GM12801 (cell line): ENCODE data around the gene LNPEP.

Experiments
- TF ChIP-seq, protein P1 (sequence below): IDR thresholded peaks from one replicate; pipeline ENCODE4 v1.5.1; 2011; ENCODE audit warnings: control low read depth; ENCODE audit not compliant: insufficient read length; ENCODE audit errors: extremely low read depth

The LNPEP gene

DNA sequence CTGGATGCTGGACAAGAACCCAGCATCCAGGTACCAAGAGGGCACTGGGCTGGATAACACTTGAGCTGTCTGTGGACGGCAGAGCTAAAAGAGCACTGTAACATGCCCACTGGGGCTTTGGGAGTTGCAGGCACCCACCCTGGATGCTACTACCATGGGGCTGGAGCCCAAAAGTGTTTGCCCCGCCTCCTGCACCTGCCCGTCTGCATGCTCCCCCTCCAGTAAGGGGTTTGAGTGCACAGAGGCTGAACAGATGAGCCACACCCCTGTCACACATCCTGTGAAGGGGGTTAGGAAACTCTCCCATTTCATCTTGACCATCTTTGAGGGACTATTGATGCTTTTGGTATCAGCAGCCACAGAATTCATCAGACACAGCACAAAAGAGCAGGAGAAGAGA, 137.5 kb downstream of the LNPEP start:
- TF ChIP-seq, protein P1, sequence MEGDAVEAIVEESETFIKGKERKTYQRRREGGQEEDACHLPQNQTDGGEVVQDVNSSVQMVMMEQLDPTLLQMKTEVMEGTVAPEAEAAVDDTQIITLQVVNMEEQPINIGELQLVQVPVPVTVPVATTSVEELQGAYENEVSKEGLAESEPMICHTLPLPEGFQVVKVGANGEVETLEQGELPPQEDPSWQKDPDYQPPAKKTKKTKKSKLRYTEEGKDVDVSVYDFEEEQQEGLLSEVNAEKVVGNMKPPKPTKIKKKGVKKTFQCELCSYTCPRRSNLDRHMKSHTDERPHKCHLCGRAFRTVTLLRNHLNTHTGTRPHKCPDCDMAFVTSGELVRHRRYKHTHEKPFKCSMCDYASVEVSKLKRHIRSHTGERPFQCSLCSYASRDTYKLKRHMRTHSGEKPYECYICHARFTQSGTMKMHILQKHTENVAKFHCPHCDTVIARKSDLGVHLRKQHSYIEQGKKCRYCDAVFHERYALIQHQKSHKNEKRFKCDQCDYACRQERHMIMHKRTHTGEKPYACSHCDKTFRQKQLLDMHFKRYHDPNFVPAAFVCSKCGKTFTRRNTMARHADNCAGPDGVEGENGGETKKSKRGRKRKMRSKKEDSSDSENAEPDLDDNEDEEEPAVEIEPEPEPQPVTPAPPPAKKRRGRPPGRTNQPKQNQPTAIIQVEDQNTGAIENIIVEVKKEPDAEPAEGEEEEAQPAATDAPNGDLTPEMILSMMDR, result no peak

DNA sequence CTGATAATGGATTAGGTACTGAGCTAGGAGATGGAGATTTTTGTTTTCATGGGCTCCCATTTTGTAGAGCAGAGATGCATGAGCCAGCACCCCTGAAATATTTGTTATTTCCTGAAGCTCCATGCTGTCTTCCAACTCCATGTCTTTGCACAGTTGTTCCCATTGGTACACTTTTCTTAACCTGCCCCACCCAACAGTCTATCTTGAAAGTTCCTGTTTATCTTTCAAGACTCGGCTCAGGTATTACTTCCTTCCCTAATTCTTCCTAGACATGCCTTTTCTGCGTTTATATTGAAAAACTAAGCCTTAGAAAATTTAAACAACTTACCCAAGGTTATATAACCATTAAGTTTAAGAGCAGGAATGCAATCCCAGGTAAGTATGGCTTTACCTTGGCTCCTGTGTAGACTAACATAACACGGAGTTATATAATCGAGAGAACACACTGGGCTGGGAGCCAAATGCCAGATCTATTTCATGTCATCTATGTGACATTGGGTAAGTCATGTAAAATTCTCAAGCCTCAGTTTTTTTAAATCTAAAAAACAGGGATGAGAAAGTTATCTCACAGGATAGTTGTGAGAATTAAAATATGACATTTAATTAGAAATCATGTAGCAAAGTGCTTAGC, 139.1 kb downstream of the LNPEP start:
- TF ChIP-seq, protein P1, result no peak

GRCh38 chr5:97075649-97076048, 139.8 kb downstream of the LNPEP start:
- TF ChIP-seq, protein P1, result no peak

GRCh38 chr5:97076098-97076497, 140.2 kb downstream of the LNPEP start:
- TF ChIP-seq, protein P1, result no peak

GRCh38 chr5:97077246-97077645, 141.4 kb downstream of the LNPEP start:
- TF ChIP-seq, protein P1, result no peak

DNA sequence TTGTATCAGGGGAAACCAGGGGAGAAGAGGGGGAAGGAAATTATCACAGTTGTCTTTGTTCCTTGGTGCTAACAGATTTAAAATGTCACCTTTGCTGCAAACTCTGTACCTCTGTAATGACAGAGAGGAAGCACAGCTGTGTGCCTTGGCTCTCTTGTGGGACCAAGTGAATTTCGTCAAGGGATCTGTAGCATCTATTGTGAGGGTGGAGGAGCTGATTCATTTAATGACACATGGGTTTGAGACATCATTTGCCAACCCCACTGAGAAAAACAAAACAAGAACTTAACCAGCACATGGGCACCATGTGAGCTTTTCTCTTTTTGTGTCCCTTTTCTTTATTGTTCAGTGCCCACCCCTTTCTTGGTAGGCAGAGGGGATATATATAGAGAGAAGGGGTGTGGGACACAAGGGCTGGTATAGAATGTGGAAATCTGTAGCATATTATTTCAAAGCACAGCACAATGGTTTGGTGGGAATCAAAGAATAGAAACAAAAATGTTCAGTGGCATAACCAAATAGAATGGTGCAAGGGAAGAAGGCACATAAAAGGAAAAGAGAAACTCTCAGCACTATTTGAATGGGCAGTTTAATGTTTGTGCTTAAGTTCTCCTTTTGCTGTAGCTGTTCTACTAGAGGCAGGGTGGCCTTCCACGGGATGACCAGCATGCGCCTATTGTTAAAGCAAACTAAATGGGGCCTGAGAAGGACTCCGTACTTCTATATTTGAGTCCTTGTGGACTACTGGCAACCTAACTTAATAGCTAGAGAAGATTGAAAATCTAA, 143.3 kb downstream of the LNPEP start:
- TF ChIP-seq, protein P1, result no peak

DNA sequence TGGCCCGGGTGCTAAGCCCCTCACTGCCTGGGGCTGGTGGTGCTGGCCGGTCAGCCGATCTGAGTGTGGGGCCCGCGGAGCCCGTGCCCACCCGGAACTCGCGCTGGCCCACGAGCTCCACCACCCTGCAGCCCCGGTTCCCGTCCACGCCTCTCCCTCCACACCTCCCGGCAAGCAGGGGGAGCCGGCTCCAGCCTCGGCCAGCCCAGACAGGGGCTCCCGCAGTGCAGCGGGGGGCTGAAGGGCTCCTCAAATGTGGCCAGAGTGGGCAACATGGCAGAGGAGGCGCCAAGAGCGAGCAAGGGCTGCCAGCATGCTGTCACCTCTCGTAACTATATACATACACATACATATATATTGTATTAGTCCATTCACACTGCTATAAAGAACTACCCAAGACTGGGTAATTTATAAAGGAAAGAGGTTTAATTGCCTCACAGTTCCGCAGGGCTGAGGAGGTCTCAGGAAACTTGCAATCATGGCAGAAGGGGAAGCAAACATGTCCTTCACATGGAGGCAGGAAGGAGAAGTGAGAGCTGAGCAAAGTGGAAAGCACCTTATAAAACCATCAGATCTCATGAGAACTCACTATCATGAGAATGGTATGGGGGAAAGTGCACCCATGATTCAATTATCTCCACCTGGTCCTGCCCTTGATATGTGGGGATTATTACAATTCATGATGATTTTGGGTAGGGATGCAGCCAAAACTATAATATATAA, 149.7 kb downstream of the LNPEP start:
- TF ChIP-seq, protein P1, result no peak
